Hepatocyte (in vitro differentiated cells): ENCODE measurements around the gene CPNE4.

Experiments
- EZH2 ChIP-seq: fragments of 200-600 bp; sonication (generic); IDR thresholded peaks from 2 replicates; pipeline ENCODE4 v1.6.1; 2016; ENCODE audit warnings: antibody characterized with exemption, mild to moderate bottlenecking, borderline replicate concordance
- EZH2phosphoT487 ChIP-seq: fragments of 200-600 bp; sonication (generic); IDR thresholded peaks from one replicate; pipeline ENCODE4 v1.6.1; 2018; ENCODE audit warnings: antibody characterized with exemption, mild to moderate bottlenecking, low read depth, moderate library complexity; ENCODE audit not compliant: unreplicated experiment, severe bottlenecking
- TF ChIP-seq, protein P1 (sequence below): fragments of 200-600 bp; sonication (generic); IDR thresholded peaks from 2 replicates; pipeline ENCODE4 v1.5.1; 2016; ENCODE audit warnings: antibody characterized with exemption, mild to moderate bottlenecking; ENCODE audit not compliant: poor library complexity

DNA sequence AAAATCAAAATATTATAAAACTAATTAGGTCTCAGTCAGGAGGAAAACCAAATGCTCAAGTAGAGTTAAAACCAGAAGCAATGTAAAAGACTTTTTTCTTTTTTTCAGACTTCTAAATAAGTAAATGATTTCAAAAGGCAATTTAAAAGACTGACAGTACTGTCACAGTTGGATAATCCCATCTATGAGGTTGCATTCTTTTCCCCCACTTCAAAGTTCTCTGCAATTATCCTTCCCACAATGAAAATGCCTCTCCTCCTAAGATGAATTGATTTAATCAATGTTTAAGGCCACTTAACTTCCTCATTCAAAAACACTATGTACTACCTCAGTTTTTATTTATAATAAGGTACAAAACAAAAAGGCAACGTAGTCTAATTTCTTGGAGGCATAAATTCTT lies 540.1 kb downstream of the CPNE4 start:
- TF ChIP-seq, protein P1, sequence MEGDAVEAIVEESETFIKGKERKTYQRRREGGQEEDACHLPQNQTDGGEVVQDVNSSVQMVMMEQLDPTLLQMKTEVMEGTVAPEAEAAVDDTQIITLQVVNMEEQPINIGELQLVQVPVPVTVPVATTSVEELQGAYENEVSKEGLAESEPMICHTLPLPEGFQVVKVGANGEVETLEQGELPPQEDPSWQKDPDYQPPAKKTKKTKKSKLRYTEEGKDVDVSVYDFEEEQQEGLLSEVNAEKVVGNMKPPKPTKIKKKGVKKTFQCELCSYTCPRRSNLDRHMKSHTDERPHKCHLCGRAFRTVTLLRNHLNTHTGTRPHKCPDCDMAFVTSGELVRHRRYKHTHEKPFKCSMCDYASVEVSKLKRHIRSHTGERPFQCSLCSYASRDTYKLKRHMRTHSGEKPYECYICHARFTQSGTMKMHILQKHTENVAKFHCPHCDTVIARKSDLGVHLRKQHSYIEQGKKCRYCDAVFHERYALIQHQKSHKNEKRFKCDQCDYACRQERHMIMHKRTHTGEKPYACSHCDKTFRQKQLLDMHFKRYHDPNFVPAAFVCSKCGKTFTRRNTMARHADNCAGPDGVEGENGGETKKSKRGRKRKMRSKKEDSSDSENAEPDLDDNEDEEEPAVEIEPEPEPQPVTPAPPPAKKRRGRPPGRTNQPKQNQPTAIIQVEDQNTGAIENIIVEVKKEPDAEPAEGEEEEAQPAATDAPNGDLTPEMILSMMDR, result no peak
- no peak for TF ChIP-seq EZH2
- TF ChIP-seq EZH2phosphoT487, result no peak
